PFSK-1 (cell line): ENCODE data around the gene EPSTI1.

Source experiments
- FOXP2 ChIP-seq: optimal IDR thresholded peaks from 2 replicates; pipeline ENCODE3; 2011; ENCODE audit warnings: borderline replicate concordance, control low read depth, inconsistent platforms; ENCODE audit not compliant: insufficient read depth; ENCODE audit errors: extremely low read length, extremely low read depth
- POLR2AphosphoS5 ChIP-seq: IDR thresholded peaks from 2 replicates; pipeline ENCODE4 v1.6.1; 2012; ENCODE audit warnings: low read depth, mild to moderate bottlenecking, control low read depth, low read length, moderate library complexity
- REST ChIP-seq, 2 experiments: IDR thresholded peaks; 2 replicates each; pipeline versions ENCODE4 v1.6.1 to v1.8.0; 2011 to 2012; ENCODE audit warnings: low read depth in 2 of 2, low read length in 2 of 2, control low read depth in 1 of 2, inconsistent platforms in 1 of 2, mild to moderate bottlenecking in 1 of 2, moderate library complexity in 1 of 2; ENCODE audit not compliant: insufficient read depth in 1 of 2
- SIN3A ChIP-seq: IDR thresholded peaks from 2 replicates; pipeline ENCODE4 v1.6.1; 2012; ENCODE audit warnings: mild to moderate bottlenecking, low read length, moderate library complexity, borderline replicate concordance; ENCODE audit not compliant: insufficient read depth
- TAF1 ChIP-seq: IDR thresholded peaks from 2 replicates; pipeline ENCODE4 v1.6.1; 2012; ENCODE audit warnings: low read length, control low read depth, borderline replicate concordance; ENCODE audit not compliant: insufficient read depth

EPSTI1 gene

GRCh38 chr13:42875475-42876269 is 116.4 kb downstream of the EPSTI1 start:
- TF ChIP-seq FOXP2 = no peak
- no peak for TF ChIP-seq SIN3A
- TF ChIP-seq REST (IDR thresholded peaks at IDR 0.05; ENCODE audit: insufficient read depth in 1 of 2, low read depth in 2 of 2, low read length in 2 of 2) = no peak
- TF ChIP-seq POLR2AphosphoS5 = no peak

- TF ChIP-seq SIN3A (no peak), POLR2AphosphoS5 (no peak), REST (IDR thresholded peaks at IDR 0.05; ENCODE audit: insufficient read depth in 1 of 2, low read depth in 2 of 2, low read length in 2 of 2) (no peak), TAF1 (no peak)
These were observed 117.8 kb downstream of the EPSTI1 start for GRCh38 chr13:42874221-42874620.

GRCh38 chr13:42873081-42873480 is 119.0 kb downstream of the EPSTI1 start:
- no peak for TF ChIP-seq TAF1
- no peak for TF ChIP-seq POLR2AphosphoS5
- TF ChIP-seq SIN3A = no peak
- no peak for TF ChIP-seq FOXP2
- no peak for TF ChIP-seq REST (IDR thresholded peaks at IDR 0.05; ENCODE audit: insufficient read depth in 1 of 2, low read depth in 2 of 2, low read length in 2 of 2)

GRCh38 chr13:42867232-42867631 is 124.8 kb downstream of the EPSTI1 start:
- TF ChIP-seq FOXP2 (no peak), TAF1 (no peak), REST (IDR thresholded peaks at IDR 0.05; ENCODE audit: insufficient read depth in 1 of 2, low read depth in 2 of 2, low read length in 2 of 2) (no peak), SIN3A (no peak), POLR2AphosphoS5 (no peak)

- TF ChIP-seq FOXP2 (no peak), REST (IDR thresholded peaks at IDR 0.05; ENCODE audit: insufficient read depth in 1 of 2, low read depth in 2 of 2, low read length in 2 of 2) (no peak), SIN3A (no peak), TAF1 (no peak), POLR2AphosphoS5 (no peak)
These were observed 126.3 kb downstream of the EPSTI1 start for GRCh38 chr13:42865768-42866102.
